Effector memory CD8-positive, alpha-beta T cell (primary cell): ENCODE results near the gene OR1K1.

ENCODE experiments used
- ATAC-seq: fragments of 150-1000 bp; cut with Tn5 transposase; replicated peaks from 2 replicates; pipeline ENCODE4 v1.10.0; 2021; ENCODE audit warnings: mild to moderate bottlenecking, moderate library complexity
- DNase-seq, 3 experiments: peaks; one replicate each; pipeline ENCODE4 v3.0.0; 2021
- H3K27ac Mint-ChIP-seq, 2 donors: one replicate each; pipeline ENCODE4 v1.8.0; 2022; ENCODE audit warnings: mild to moderate bottlenecking in 2 of 2, mixed read lengths in 2 of 2, moderate library complexity in 2 of 2
- H3K27me3 Mint-ChIP-seq, 2 donors: one replicate each; pipeline ENCODE4 v1.8.0; 2022; ENCODE audit warnings: mixed read lengths in 2 of 2
- H3K36me3 Mint-ChIP-seq: one replicate; pipeline ENCODE4 v1.8.0; 2022; ENCODE audit warnings: mild to moderate bottlenecking, moderate library complexity, mixed read lengths; ENCODE audit not compliant: insufficient read depth
- H3K4me1 Mint-ChIP-seq, 2 donors: one replicate each; pipeline ENCODE4 v1.8.0; 2022; ENCODE audit warnings: low read depth in 2 of 2, mixed read lengths in 2 of 2
- H3K4me3 Mint-ChIP-seq, 2 donors: one replicate each; pipeline ENCODE4 v1.8.0; 2022; ENCODE audit warnings: mild to moderate bottlenecking in 2 of 2, mixed read lengths in 2 of 2, moderate library complexity in 2 of 2
- H3K9me3 Mint-ChIP-seq, 2 donors: one replicate each; pipeline ENCODE4 v1.8.0; 2022; ENCODE audit warnings: mixed read lengths in 2 of 2
- total RNA-seq, 9 experiments: gene quantifications; one replicate each; lab custom pipeline; 2026; lab: John Stamatoyannopoulos, UW

OR1K1 gene, protein sequence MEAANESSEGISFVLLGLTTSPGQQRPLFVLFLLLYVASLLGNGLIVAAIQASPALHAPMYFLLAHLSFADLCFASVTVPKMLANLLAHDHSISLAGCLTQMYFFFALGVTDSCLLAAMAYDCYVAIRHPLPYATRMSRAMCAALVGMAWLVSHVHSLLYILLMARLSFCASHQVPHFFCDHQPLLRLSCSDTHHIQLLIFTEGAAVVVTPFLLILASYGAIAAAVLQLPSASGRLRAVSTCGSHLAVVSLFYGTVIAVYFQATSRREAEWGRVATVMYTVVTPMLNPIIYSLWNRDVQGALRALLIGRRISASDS
- total RNA-seq, result 0 to 0.67 (median 0) reads per million in 9 experiments

- Mint-ChIP-seq H3K4me1 (no peaks in the 10 kb centered on the region), H3K27me3 (no peaks in the 10 kb centered on the region), H3K9me3 (no peaks in the 10 kb centered on the region), H3K36me3 (no peaks in the 10 kb centered on the region), H3K4me3 (no peak within 1 kb of the TSS), H3K27ac (no peak within 1 kb of the TSS)
- DNase-seq (no peak), ATAC-seq (no peak)
These were observed at the start of gene OR1K1 for GRCh38 chr9:122800066-122801060. TSS of gene OR1K1 (plus strand) at chr9:122800123. CDS start at chr9:122800123, 0 bp downstream.

GRCh38 chr9:122754825-122755224 lies 45.1 kb upstream of the OR1K1 start:
- Mint-ChIP-seq H3K9me3 (peaks cover 6 to 26% of the 10 kb centered on the region in 2 donors), H3K27me3 (peaks cover 20 to 31% of the 10 kb centered on the region in 2 donors), H3K27ac (no peak overlapping the region), H3K4me1 (no peaks in the 10 kb centered on the region), H3K36me3 (no peaks in the 10 kb centered on the region), H3K4me3 (no peak overlapping the region)
- ATAC-seq (no peak), DNase-seq (no peak)

DNA sequence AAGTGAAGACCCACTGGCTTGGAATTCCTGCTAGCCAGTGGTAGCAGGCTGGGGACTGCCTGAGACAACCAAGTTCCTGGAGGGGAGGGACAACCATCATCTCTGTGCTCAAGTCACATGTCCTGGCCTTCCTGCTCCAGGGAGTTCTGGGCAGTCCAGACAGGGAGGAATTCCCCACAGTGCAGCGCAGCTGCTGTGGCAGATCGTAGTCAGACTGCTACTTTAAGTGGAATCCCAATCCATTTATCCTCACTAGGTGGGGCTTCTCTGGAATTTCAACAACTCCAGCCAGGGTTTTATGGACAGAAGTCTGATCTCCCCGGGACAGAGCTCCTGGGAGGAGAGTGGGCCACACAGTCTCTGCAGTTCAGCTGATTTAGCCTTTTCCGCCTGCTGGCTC lies 32.1 kb upstream of the OR1K1 start:
- H3K4me3 Mint-ChIP-seq, result no peak overlapping the region
- no peak overlapping the region for H3K27ac Mint-ChIP-seq
- H3K9me3 Mint-ChIP-seq, result peaks cover 7 to 11% of the 10 kb centered on the region in 2 donors
- H3K4me1 Mint-ChIP-seq, result no peaks in the 10 kb centered on the region
- ATAC-seq (no peak), DNase-seq (no peak)
- H3K36me3 Mint-ChIP-seq, result no peaks in the 10 kb centered on the region
- peaks cover 10 to 35% of the 10 kb centered on the region in 2 donors for H3K27me3 Mint-ChIP-seq

GRCh38 chr9:122777052-122777451 lies 22.9 kb upstream of the OR1K1 start:
- H3K36me3 Mint-ChIP-seq, result no peaks in the 10 kb centered on the region
- ATAC-seq, result no peak
- H3K27me3 Mint-ChIP-seq, result peaks cover 0 to 13% of the 10 kb centered on the region in 2 donors
- H3K9me3 Mint-ChIP-seq, result peaks cover 0 to 6% of the 10 kb centered on the region in 2 donors
- H3K4me1 Mint-ChIP-seq, result no peaks in the 10 kb centered on the region
- DNase-seq, result no peak
- no peak overlapping the region for H3K27ac Mint-ChIP-seq
- no peak overlapping the region for H3K4me3 Mint-ChIP-seq

GRCh38 chr9:122777935-122778627 lies 21.8 kb upstream of the OR1K1 start:
- DNase-seq (no peak), ATAC-seq (no peak)
- H3K36me3 Mint-ChIP-seq, result no peaks in the 10 kb centered on the region
- H3K27ac Mint-ChIP-seq, result no peak overlapping the region
- peaks cover 0 to 11% of the 10 kb centered on the region in 2 donors for H3K27me3 Mint-ChIP-seq
- H3K9me3 Mint-ChIP-seq, result peaks cover 0 to 6% of the 10 kb centered on the region in 2 donors
- no peaks in the 10 kb centered on the region for H3K4me1 Mint-ChIP-seq
- H3K4me3 Mint-ChIP-seq, result no peak overlapping the region

- H3K9me3 Mint-ChIP-seq, result no peaks in the 10 kb centered on the region
- H3K27me3 Mint-ChIP-seq, result peaks cover 0 to 11% of the 10 kb centered on the region in 2 donors
- no peak for DNase-seq
- H3K4me1 Mint-ChIP-seq, result no peaks in the 10 kb centered on the region
- no peak for ATAC-seq
- H3K36me3 Mint-ChIP-seq, result no peaks in the 10 kb centered on the region
- H3K27ac Mint-ChIP-seq, result no peak overlapping the region
- no peak overlapping the region for H3K4me3 Mint-ChIP-seq
These were observed 20.7 kb upstream of the OR1K1 start for GRCh38 chr9:122779181-122779580.

GRCh38 chr9:122780026-122780425 lies 19.9 kb upstream of the OR1K1 start:
- no peaks in the 10 kb centered on the region for H3K4me1 Mint-ChIP-seq
- H3K27me3 Mint-ChIP-seq, result peaks cover 0 to 11% of the 10 kb centered on the region in 2 donors
- no peak for ATAC-seq
- no peak overlapping the region for H3K27ac Mint-ChIP-seq
- H3K36me3 Mint-ChIP-seq, result peaks cover 3% of the 10 kb centered on the region
- no peak for DNase-seq
- H3K4me3 Mint-ChIP-seq, result no peak overlapping the region
- no peaks in the 10 kb centered on the region for H3K9me3 Mint-ChIP-seq

DNA sequence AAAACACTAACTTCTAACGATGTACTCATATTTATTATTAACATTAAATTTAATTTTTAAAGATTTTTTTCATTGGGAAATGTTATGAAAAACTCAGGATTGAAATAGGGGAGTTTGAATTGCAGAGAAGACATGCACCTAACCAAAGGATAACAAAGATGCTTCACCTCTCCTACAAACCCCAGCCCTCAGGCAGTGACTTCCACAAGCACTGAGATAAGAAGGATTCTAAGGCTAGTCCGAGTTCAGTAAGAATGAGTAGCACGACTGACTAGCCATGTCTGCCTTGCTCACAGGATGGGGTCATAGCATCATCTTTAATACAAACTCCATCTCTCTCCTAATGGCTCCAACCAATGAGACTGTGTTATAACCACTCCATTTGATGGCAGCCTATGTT lies 18.3 kb upstream of the OR1K1 start:
- ATAC-seq, result no peak
- Mint-ChIP-seq H3K9me3 (no peaks in the 10 kb centered on the region), H3K4me3 (no peak overlapping the region), H3K27ac (no peak overlapping the region), H3K4me1 (no peaks in the 10 kb centered on the region), H3K27me3 (peaks cover 0 to 11% of the 10 kb centered on the region in 2 donors), H3K36me3 (peaks cover 3% of the 10 kb centered on the region)
- DNase-seq, result no peak

GRCh38 chr9:122785269-122785668 lies 14.7 kb upstream of the OR1K1 start:
- no peak for ATAC-seq
- H3K27me3 Mint-ChIP-seq, result no peaks in the 10 kb centered on the region
- no peaks in the 10 kb centered on the region for H3K4me1 Mint-ChIP-seq
- H3K36me3 Mint-ChIP-seq, result peaks cover 3% of the 10 kb centered on the region
- H3K4me3 Mint-ChIP-seq, result no peak overlapping the region
- no peaks in the 10 kb centered on the region for H3K9me3 Mint-ChIP-seq
- H3K27ac Mint-ChIP-seq, result no peak overlapping the region
- no peak for DNase-seq

- DNase-seq (no peak), ATAC-seq (no peak)
- H3K9me3 Mint-ChIP-seq, result no peaks in the 10 kb centered on the region
- peaks cover 3% of the 10 kb centered on the region for H3K36me3 Mint-ChIP-seq
- no peaks in the 10 kb centered on the region for H3K27me3 Mint-ChIP-seq
- no peak overlapping the region for H3K4me3 Mint-ChIP-seq
- H3K27ac Mint-ChIP-seq, result no peak overlapping the region
- no peaks in the 10 kb centered on the region for H3K4me1 Mint-ChIP-seq
These were observed 13.6 kb upstream of the OR1K1 start for GRCh38 chr9:122786338-122786737.

GRCh38 chr9:122788831-122789230 lies 11.1 kb upstream of the OR1K1 start, which contains the start of gene OR5C1:
TSS of gene OR5C1 (plus strand) at chr9:122788933. CDS start at chr9:122788933, 0 bp downstream.
- ATAC-seq (no peak), DNase-seq (no peak)
- no peaks in the 10 kb centered on the region for H3K27me3 Mint-ChIP-seq
- H3K4me3 Mint-ChIP-seq, result no peak within 1 kb of the TSS
- H3K36me3 Mint-ChIP-seq, result peaks cover 3% of the 10 kb centered on the region
- H3K9me3 Mint-ChIP-seq, result no peaks in the 10 kb centered on the region
- no peaks in the 10 kb centered on the region for H3K4me1 Mint-ChIP-seq
- no peak within 1 kb of the TSS for H3K27ac Mint-ChIP-seq

GRCh38 chr9:122789256-122790046 lies 10.5 kb upstream of the OR1K1 start:
- no peak overlapping the region for H3K27ac Mint-ChIP-seq
- H3K9me3 Mint-ChIP-seq, result no peaks in the 10 kb centered on the region
- peaks cover 3% of the 10 kb centered on the region for H3K36me3 Mint-ChIP-seq
- no peak overlapping the region for H3K4me3 Mint-ChIP-seq
- DNase-seq, result no peak
- H3K27me3 Mint-ChIP-seq, result no peaks in the 10 kb centered on the region
- ATAC-seq, result no peak
- H3K4me1 Mint-ChIP-seq, result no peaks in the 10 kb centered on the region
